K562 (cell line): Measurements from ENCODE around the gene LRRC75A. TPM values are rescaled to one million over a fixed set of nuclear protein-coding genes. Genes with fewer than 3 reads are reported as not detected.

ENCODE experiments used
- ATAC-seq: fragments of 200-7000 bp; cut with Tn5 transposase; 3 replicates; pipeline ENCODE4 v1.9.1; 2020; ENCODE audit warnings: moderate library complexity
- BruUV-seq: library from RNA; stranded (reverse); fragments of 400-500 nt; replicated peaks from 2 replicates; lab custom pipeline; 2021; lab: Mats Ljungman, UMichigan
- CTCF ChIA-PET: fragments of 300-600 bp; formaldehyde crosslinking; extraction: SDS; loops from one replicate; lab custom pipeline; 2021; ENCODE audit warnings: low intra/inter-chr PET ratio; lab: Yijun Ruan, JAX
- POLR2A ChIA-PET: fragments of 300-600, 350-650 bp; sonication (Branson Sonifier 250); formaldehyde crosslinking; extraction: SDS; loops from one replicate; lab custom pipeline; 2021; ENCODE audit warnings: antibody characterized with exemption, inconsistent platforms; lab: Yijun Ruan, JAX
- DNase-seq, 4 experiments: peaks; one replicate each; pipeline versions ENCODE4 v3.0.0 to v3.0.0-alpha.2; 2011 to 2018; ENCODE audit warnings: low spot score in 3 of 4, mixed read lengths in 3 of 4; ENCODE audit errors: extremely low read depth in 1 of 4
- FAIRE-seq: peaks from 2 replicates; lab custom pipeline; 2011; peaks lifted over from hg19 to GRCh38; lab: Jason Lieb, UNC
- H2AFZ ChIP-seq: 2 replicates; pipeline ENCODE4 v1.6.0; 2011; ENCODE audit warnings: low read depth, low read length, control low read depth, inconsistent platforms
- H3K27ac ChIP-seq: fragments of 200-600 bp; 3 replicates; pipeline ENCODE4 v1.8.0; 2011; ENCODE audit warnings: low read depth, mild to moderate bottlenecking, control low read depth, inconsistent platforms, low read length, moderate library complexity, mixed read lengths; ENCODE audit errors: extremely low read depth
- H3K27me3 ChIP-seq, 2 experiments: fragments of 300-600 bp in 1 of 2; 2 replicates in 1 of 2; 3 replicates in 1 of 2; pipeline versions ENCODE4 v1.6.0 to v1.8.0; 2011; ENCODE audit warnings: inconsistent platforms in 2 of 2, low read length in 2 of 2, mild to moderate bottlenecking in 1 of 2, mixed read lengths in 1 of 2, moderate library complexity in 1 of 2; ENCODE audit not compliant: control insufficient read depth in 2 of 2, insufficient read depth in 2 of 2
- H3K36me3 ChIP-seq: fragments of 300-600 bp; 3 replicates; pipeline ENCODE4 v1.8.0; 2011; ENCODE audit warnings: mild to moderate bottlenecking, low read length, inconsistent platforms; ENCODE audit not compliant: control insufficient read depth, insufficient read depth
- H3K4me1 ChIP-seq, 2 experiments: fragments of 200-600 bp in 1 of 2; replicated peaks in 1 of 2; 2 replicates in 1 of 2; 3 replicates in 1 of 2; pipeline versions ENCODE4 v1.5.1 to v1.8.0; 2011; ENCODE audit warnings: inconsistent platforms in 2 of 2, low read length in 2 of 2, mild to moderate bottlenecking in 1 of 2, mixed read lengths in 1 of 2, moderate library complexity in 1 of 2; ENCODE audit not compliant: control insufficient read depth in 2 of 2, insufficient read depth in 2 of 2
- H3K4me2 ChIP-seq: 2 replicates; pipeline ENCODE4 v1.6.1; 2011; ENCODE audit warnings: low read length, control low read depth, inconsistent platforms, mixed read lengths; ENCODE audit not compliant: insufficient read depth
- H3K4me3 ChIP-seq: fragments of 200-600 bp; sonication (generic), shearing (Covaris generic); 2 replicates; pipeline ENCODE4 v1.5.1; 2016; ENCODE audit warnings: control low read depth, inconsistent platforms
- H3K79me2 ChIP-seq: fragments of 200-600 bp; 3 replicates; pipeline ENCODE4 v1.8.0; 2011; ENCODE audit warnings: low read length, inconsistent platforms; ENCODE audit not compliant: control insufficient read depth, insufficient read depth
- H3K9ac ChIP-seq, 2 experiments: 2 replicates each; pipeline versions ENCODE4 v1.6.0 to v1.6.1; 2011; ENCODE audit warnings: low read depth in 2 of 2, low read length in 2 of 2, control low read depth in 1 of 2, inconsistent platforms in 1 of 2, mild to moderate bottlenecking in 1 of 2, mixed read lengths in 1 of 2; ENCODE audit not compliant: insufficient read depth in 1 of 2
- H3K9me1 ChIP-seq: one replicate; pipeline ENCODE4 v1.6.0; 2011; ENCODE audit warnings: inconsistent platforms, mild to moderate bottlenecking, low read length, moderate library complexity; ENCODE audit not compliant: control insufficient read depth, insufficient read depth
- H3K9me3 ChIP-seq: replicated peaks from 2 replicates; pipeline ENCODE4 v1.5.1; 2011; ENCODE audit warnings: low read depth, low read length, inconsistent platforms; ENCODE audit not compliant: control insufficient read depth, insufficient read depth
- H4K20me1 ChIP-seq: replicated peaks from 2 replicates; pipeline ENCODE4 v1.6.1; 2011; ENCODE audit warnings: low read length, inconsistent platforms, mixed read lengths; ENCODE audit not compliant: control insufficient read depth, insufficient read depth
- CBX1 ChIP-seq: sonication (generic); IDR thresholded peaks from 2 replicates; pipeline ENCODE4 v1.6.1; 2016; ENCODE audit warnings: antibody characterized with exemption, low read depth, mild to moderate bottlenecking
- COPS2 ChIP-seq: fragments of 450-650 bp; conservative IDR thresholded peaks from 2 replicates; pipeline ENCODE4 v1.6.1; 2016; ENCODE audit warnings: mild to moderate bottlenecking, moderate library complexity
- HNRNPUL1 ChIP-seq: fragments of 200-400 bp; formaldehyde crosslinking; IDR thresholded peaks from 2 replicates; pipeline ENCODE4 v1.6.1; 2017; ENCODE audit warnings: low read length
- MEIS2 ChIP-seq: fragments of 450-650 bp; IDR thresholded peaks from 2 replicates; pipeline ENCODE4 v1.6.1; 2014; ENCODE audit warnings: mild to moderate bottlenecking; ENCODE audit not compliant: partially characterized antibody
- MITF ChIP-seq: IDR thresholded peaks from 2 replicates; pipeline ENCODE4 v1.6.1; 2014; ENCODE audit warnings: antibody characterized with exemption
- NFXL1 ChIP-seq: fragments of 450-650 bp; formaldehyde crosslinking; IDR thresholded peaks from 2 replicates; pipeline ENCODE4 v1.4.0; 2021; ENCODE audit warnings: mild to moderate bottlenecking
- RBM39 ChIP-seq: fragments of 200-400 bp; formaldehyde crosslinking; optimal IDR thresholded peaks from 2 replicates; pipeline ENCODE3; 2018; ENCODE audit warnings: low read depth, low read length
- YY1 ChIP-seq, 3 experiments: IDR thresholded peaks; 2 replicates each; pipeline ENCODE4 v1.6.1; 2011; ENCODE audit warnings: low read length in 2 of 3, mild to moderate bottlenecking in 2 of 3, moderate library complexity in 2 of 3, borderline replicate concordance in 1 of 3, control low read depth in 1 of 3, low read depth in 1 of 3; ENCODE audit not compliant: insufficient read depth in 3 of 3, insufficient replicate concordance in 2 of 3, control insufficient read depth in 1 of 3, insufficient read length in 1 of 3; ENCODE audit errors: extremely low read depth in 1 of 3
- ZBTB33 ChIP-seq: sonication (generic); formaldehyde crosslinking; IDR thresholded peaks from 2 replicates; pipeline ENCODE4 v1.8.1; 2023; ENCODE audit warnings: mild to moderate bottlenecking, missing genetic modification reagents
- ZNF436 ChIP-seq: fragments of 250-450, 450-650 bp; sonication (Bioruptor Pico); formaldehyde crosslinking; IDR thresholded peaks from 2 replicates; pipeline ENCODE4 v1.7.0; 2020; ENCODE audit warnings: mild to moderate bottlenecking
- ZNF583 ChIP-seq: fragments of 250-450 bp; sonication (Bioruptor Pico); IDR thresholded peaks from 2 replicates; pipeline ENCODE4 v1.4.0; 2020
- WGBS: fragments of 100-300 bp; shearing (Covaris generic); methylation state at CpG from one replicate; pipeline ENCODE4 v1.1.6; 2016; ENCODE audit warnings: low coverage, mixed read lengths; ENCODE audit not compliant: insufficient coverage; ENCODE audit errors: missing lambda C conversion rate; 5-methylcytosine and 5-hydroxymethylcytosine counted together
- in situ Hi-C: fragments of 300-500 bp; cut with MboI; formaldehyde crosslinking; loops from 4 replicates; pipeline ENCODE4 v1.15.0; 2018; ENCODE audit warnings: inconsistent platforms, mixed read lengths
- intact Hi-C: fragments of 100-400 bp; cut with micrococcal nuclease; formaldehyde crosslinking; loops from 2 replicates; pipeline ENCODE4 v1.14.2; 2022
- polyA plus RNA-seq, 8 experiments: library from polyadenylated mRNA; depleted of rRNA in 4 of 8; stranded (reverse) in 5 of 8; unstranded in 3 of 8; fragments of >200 nt; fragmentation: Nextera tagmentation in 2 of 8; fragmentation: Illumina TruSeq in 1 of 8; extraction: Ambion mirVana in 2 of 8; extraction: Trizol in 1 of 8; gene quantifications; 2 replicates each; pipeline versions ENCODE4 v1.2.1 to v1.2.3, GENCODE V29; 2011 to 2014; ENCODE audit warnings: inconsistent platforms in 1 of 8, missing spikeins in 1 of 8
- total RNA-seq, 7 experiments: library from RNA; depleted of rRNA in 6 of 7; stranded (reverse); fragments of >200 nt in 6 of 7; fragmentation: Illumina TruSeq in 2 of 7; extraction: Trizol in 2 of 7; gene quantifications; 2 replicates each; pipeline versions ENCODE4 v1.2.1 to v1.2.3, GENCODE V29; 2011 to 2021; ENCODE audit warnings: low replicate concordance in 1 of 7

The LRRC75A gene
- total and polyA plus RNA-seq, 9 of the 15 experiments (the other 6 are each of a cell fraction or from before 2014, with no cell fraction given): 0.04 to 0.34 (median 0.08) TPM; not detected in 5

- intact Hi-C loops: no loop called here
- H3K4me2 ChIP-seq: no peak overlapping the region
- 8% methylated on average over 18 of the region's 20 CpGs for WGBS
- no peaks in the 10 kb centered on the region for H3K9me3 ChIP-seq
- no peaks in the 10 kb centered on the region; a peak in 1 of 5 replicates for H3K4me1 ChIP-seq
- POLR2A ChIA-PET: interaction anchor here (1.1 kb wide), 1 partner anchor 35 kb away, joined by 3 read pairs; no protein-coding TSS in a partner anchor
- no TSS peak for BruUV-seq
- H3K79me2 ChIP-seq: no peaks in the 10 kb centered on the region
- DNase-seq: no peak
- no peaks in the 10 kb centered on the region; the same call in 1 of the 2 replicates for H4K20me1 ChIP-seq
- no peak for FAIRE-seq
- no peak overlapping the region for H3K4me3 ChIP-seq
- ATAC-seq: no peak
- no peaks in the 10 kb centered on the region for H3K9me1 ChIP-seq
- TF ChIP-seq MEIS2 (no peak), ZNF436 (no peak), YY1 (IDR thresholded peaks at IDR 0.05; ENCODE audit: borderline replicate concordance in 1 of 3, control insufficient read depth in 1 of 3, extremely low read depth in 1 of 3, insufficient read depth in 3 of 3, insufficient read length in 1 of 3, insufficient replicate concordance in 2 of 3, low read depth in 1 of 3, low read length in 2 of 3) (no peak), HNRNPUL1 (no peak), ZNF583 (no peak), NFXL1 (CRISPR knock-in tag) (no peak), CBX1 (no peak), ZBTB33 (CRISPR knock-in tag) (no peak), MITF (no peak), RBM39 (no peak), COPS2 (no peak)
- H3K27ac ChIP-seq: no peak overlapping the region
- H3K36me3 ChIP-seq: no peaks in the 10 kb centered on the region
- no peak overlapping the region for H2AFZ ChIP-seq
- peaks cover 9 to 48% of the 10 kb centered on the region in 2 experiments for H3K27me3 ChIP-seq
- no peak overlapping the region for H3K9ac ChIP-seq
- in situ Hi-C loops: no loop called here
- CTCF ChIA-PET: no interaction called here
Measured at GRCh38 chr17:16473044-16474011, 18.7 kb downstream of the LRRC75A start.
